Body of pancreas (tissue), 4 donors: Measurements from ENCODE around the gene AARSD1.

Experiments used
- CTCF ChIP-seq, 7 experiments: fragments of 450-650 bp in 4 of 7; fragments of 200-600 bp in 3 of 7; sonication (generic) in 3 of 7; IDR thresholded peaks; one replicate each; pipeline ENCODE4 v1.5.1; 2016 to 2019; ENCODE audit warnings: antibody characterized with exemption in 7 of 7
- POLR2A ChIP-seq, 3 donors: fragments of 450-650 bp; IDR thresholded peaks; one replicate each; pipeline ENCODE4 v1.6.1; 2016; ENCODE audit warnings: antibody characterized with exemption in 3 of 3, mild to moderate bottlenecking in 2 of 3

- TF ChIP-seq CTCF (IDR thresholded peaks at IDR 0.05): no peak
- TF ChIP-seq POLR2A (IDR thresholded peaks at IDR 0.05): no peak
Observed at GRCh38 chr17:43003542-43004172, 39.4 kb upstream of the AARSD1 start.
